Urothelium cell line (cell line): ENCODE measurements around the gene NFXL1.

Experiments
- DNase-seq: peaks from one replicate; pipeline ENCODE4 v3.0.0; 2011; ENCODE audit warnings: low spot score, mixed read lengths
- FAIRE-seq: peaks from 2 replicates; lab custom pipeline; 2011; peaks lifted over from hg19 to GRCh38; lab: Jason Lieb, UNC

The NFXL1 gene

GRCh38 chr4:47836641-47837093, 77.7 kb downstream of the NFXL1 start:
- no peak for FAIRE-seq
- no peak for DNase-seq

- DNase-seq (no peak), FAIRE-seq (no peak)
Measured at GRCh38 chr4:47835494-47835893, 78.9 kb downstream of the NFXL1 start.

- no peak for FAIRE-seq
- DNase-seq, result no peak
Measured at GRCh38 chr4:47831026-47831679, 83.2 kb downstream of the NFXL1 start.

GRCh38 chr4:47830265-47831025, 83.9 kb downstream of the NFXL1 start:
- FAIRE-seq, result no peak

GRCh38 chr4:47829438-47829837, 84.9 kb downstream of the NFXL1 start:
- FAIRE-seq, result no peak
- DNase-seq, result no peak

More at GRCh38 chr4:47830265-47831025, 83.9 kb downstream of the NFXL1 start:
- no peak for DNase-seq

- FAIRE-seq (no peak), DNase-seq (no peak)
Measured at GRCh38 chr4:47827343-47828047, 86.9 kb downstream of the NFXL1 start.

- DNase-seq (no peak), FAIRE-seq (no peak)
Measured at GRCh38 chr4:47824840-47825239, 89.5 kb downstream of the NFXL1 start.

- FAIRE-seq (no peak), DNase-seq (no peak)
Measured at GRCh38 chr4:47819178-47819577, 95.2 kb downstream of the NFXL1 start.

- FAIRE-seq (no peak), DNase-seq (no peak)
Measured at GRCh38 chr4:47817275-47817674, 97.1 kb downstream of the NFXL1 start.

- DNase-seq (no peak), FAIRE-seq (no peak)
Measured at GRCh38 chr4:47816748-47817147, 97.6 kb downstream of the NFXL1 start.

GRCh38 chr4:47814618-47815295, 99.6 kb downstream of the NFXL1 start:
- no peak for FAIRE-seq
- no peak for DNase-seq

- DNase-seq (no peak), FAIRE-seq (no peak)
Measured at GRCh38 chr4:47809654-47810203, 104.7 kb downstream of the NFXL1 start.

- FAIRE-seq (no peak), DNase-seq (no peak)
Measured at GRCh38 chr4:47804598-47804997, 109.8 kb downstream of the NFXL1 start.

- no peak for DNase-seq
Measured at GRCh38 chr4:47801481-47802002, 112.8 kb downstream of the NFXL1 start.

GRCh38 chr4:47798165-47798564, 116.2 kb downstream of the NFXL1 start:
- no peak for FAIRE-seq
- DNase-seq, result no peak

More at GRCh38 chr4:47801481-47802002, 112.8 kb downstream of the NFXL1 start:
- no peak for FAIRE-seq
